Thyroid gland (tissue), 4 donors: Measurements from ENCODE around the gene WBP1L.
"Not testable (repeated sequence)": the region's sequence is repeated elsewhere in the genome, so short reads cannot be mapped to it uniquely, and the experiment has no call there.

Experiments used
- POLR2A ChIP-seq, 2 donors: fragments of 450-650 bp; IDR thresholded peaks; one replicate each; pipeline ENCODE4 v1.6.1; 2017; ENCODE audit warnings: antibody characterized with exemption in 2 of 2, mild to moderate bottlenecking in 2 of 2, moderate library complexity in 1 of 2
- TF ChIP-seq, protein P1 (sequence below), 6 experiments: fragments of 200-600 bp in 3 of 6; fragments of 450-650 bp in 3 of 6; sonication (generic) in 3 of 6; IDR thresholded peaks; one replicate each; pipeline ENCODE4 v1.5.1; 2016 to 2019; ENCODE audit warnings: antibody characterized with exemption in 6 of 6, mild to moderate bottlenecking in 2 of 6, inconsistent platforms in 1 of 6, moderate library complexity in 1 of 6

DNA sequence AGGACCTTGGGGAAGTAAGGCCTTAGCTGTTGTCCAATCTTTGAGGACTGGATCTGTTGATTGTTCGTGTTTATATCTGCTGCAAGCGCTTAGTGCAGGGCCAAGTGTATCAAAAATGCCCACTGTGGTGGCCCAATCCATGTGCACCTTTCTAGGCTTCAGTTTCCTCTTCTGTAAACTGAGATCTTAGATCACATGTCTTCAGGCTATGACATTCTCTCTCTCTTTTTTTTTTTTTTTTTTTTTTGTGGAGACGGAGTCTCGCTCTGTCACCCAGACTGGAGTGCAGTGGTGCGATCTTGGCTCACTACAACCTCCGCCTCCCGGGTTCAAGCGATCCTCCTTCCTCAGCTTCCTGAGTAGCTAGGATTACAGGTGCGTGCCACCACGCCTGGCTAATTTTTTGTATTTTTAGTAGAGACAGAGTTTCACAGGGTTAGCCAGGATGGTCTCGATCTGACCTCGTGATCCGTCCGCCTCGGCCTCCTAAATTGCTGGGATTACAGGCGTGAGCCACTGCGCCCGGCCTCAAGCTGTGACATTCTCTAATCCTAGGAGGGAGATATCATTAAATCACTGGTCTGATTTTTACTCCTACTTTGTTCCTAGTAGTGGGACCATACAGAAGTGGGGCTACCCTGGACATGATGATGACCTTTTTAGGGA is 26.7 kb upstream of the WBP1L start:
- TF ChIP-seq, protein P1, sequence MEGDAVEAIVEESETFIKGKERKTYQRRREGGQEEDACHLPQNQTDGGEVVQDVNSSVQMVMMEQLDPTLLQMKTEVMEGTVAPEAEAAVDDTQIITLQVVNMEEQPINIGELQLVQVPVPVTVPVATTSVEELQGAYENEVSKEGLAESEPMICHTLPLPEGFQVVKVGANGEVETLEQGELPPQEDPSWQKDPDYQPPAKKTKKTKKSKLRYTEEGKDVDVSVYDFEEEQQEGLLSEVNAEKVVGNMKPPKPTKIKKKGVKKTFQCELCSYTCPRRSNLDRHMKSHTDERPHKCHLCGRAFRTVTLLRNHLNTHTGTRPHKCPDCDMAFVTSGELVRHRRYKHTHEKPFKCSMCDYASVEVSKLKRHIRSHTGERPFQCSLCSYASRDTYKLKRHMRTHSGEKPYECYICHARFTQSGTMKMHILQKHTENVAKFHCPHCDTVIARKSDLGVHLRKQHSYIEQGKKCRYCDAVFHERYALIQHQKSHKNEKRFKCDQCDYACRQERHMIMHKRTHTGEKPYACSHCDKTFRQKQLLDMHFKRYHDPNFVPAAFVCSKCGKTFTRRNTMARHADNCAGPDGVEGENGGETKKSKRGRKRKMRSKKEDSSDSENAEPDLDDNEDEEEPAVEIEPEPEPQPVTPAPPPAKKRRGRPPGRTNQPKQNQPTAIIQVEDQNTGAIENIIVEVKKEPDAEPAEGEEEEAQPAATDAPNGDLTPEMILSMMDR (IDR thresholded peaks at IDR 0.05), result not testable (repeated sequence)
- not testable (repeated sequence) for TF ChIP-seq POLR2A (IDR thresholded peaks at IDR 0.05)
